ENCODE measurements around the gene STK32C.

The STK32C gene

GRCh38 chr10:132332433-132332754, 24.6 kb upstream of the STK32C start:
- DNase-seq (ENCODE audit: low spot score): no peak
- no peaks in the 10 kb centered on the region for H3K9me3 Mint-ChIP-seq
- peaks cover 2% of the 10 kb centered on the region for H3K27me3 Mint-ChIP-seq (ENCODE audit: low read depth)
- peak overlapping the region; percentile 95 for H3K4me3 Mint-ChIP-seq
- peaks cover 30% of the 10 kb centered on the region for H3K36me3 Mint-ChIP-seq (ENCODE audit: low read depth)
- H3K27ac Mint-ChIP-seq: peak overlapping the region; percentile 93
- peaks cover 45% of the 10 kb centered on the region for H3K4me1 Mint-ChIP-seq (ENCODE audit: low read depth)

- H3K4me3 Mint-ChIP-seq: peak within 1 kb of the TSS; percentile 95
- peaks cover 35% of the 10 kb centered on the region for H3K36me3 Mint-ChIP-seq (ENCODE audit: low read depth)
- H3K9me3 Mint-ChIP-seq: no peaks in the 10 kb centered on the region
- peaks cover 44% of the 10 kb centered on the region for H3K4me1 Mint-ChIP-seq (ENCODE audit: low read depth)
- H3K27me3 Mint-ChIP-seq (ENCODE audit: low read depth): peaks cover 2% of the 10 kb centered on the region
- peak within 1 kb of the TSS; percentile 93 for H3K27ac Mint-ChIP-seq
- peak; percentile 98 for DNase-seq (ENCODE audit: low spot score)
Observed at GRCh38 chr10:132331601-132332432, 24.1 kb upstream of the STK32C start, which contains the start of gene LRRC27. LRRC27 (plus strand) TSS chr10:132332193; CDS start chr10:132333525, 1,332 bp downstream.

- Mint-ChIP-seq H3K4me3 (peak overlapping the region; percentile 95), H3K9me3 (no peaks in the 10 kb centered on the region), H3K27ac (peak overlapping the region; percentile 89), H3K4me1 (ENCODE audit: low read depth) (peaks cover 45% of the 10 kb centered on the region), H3K27me3 (ENCODE audit: low read depth) (peaks cover 2% of the 10 kb centered on the region), H3K36me3 (ENCODE audit: low read depth) (peaks cover 48% of the 10 kb centered on the region)
- no peak for DNase-seq (ENCODE audit: low spot score)
Observed at GRCh38 chr10:132330486-132330833, 22.7 kb upstream of the STK32C start.

- Mint-ChIP-seq H3K4me1 (ENCODE audit: low read depth) (peaks cover 49% of the 10 kb centered on the region), H3K27me3 (ENCODE audit: low read depth) (peaks cover 2% of the 10 kb centered on the region), H3K4me3 (peak overlapping the region; percentile 95), H3K36me3 (ENCODE audit: low read depth) (peaks cover 53% of the 10 kb centered on the region), H3K9me3 (no peaks in the 10 kb centered on the region), H3K27ac (peak overlapping the region; percentile 89)
- peak; percentile 39 for DNase-seq (ENCODE audit: low spot score)
Observed at GRCh38 chr10:132329565-132330485, 22.1 kb upstream of the STK32C start.

- Mint-ChIP-seq H3K27me3 (ENCODE audit: low read depth) (peaks cover 2% of the 10 kb centered on the region), H3K9me3 (no peaks in the 10 kb centered on the region), H3K4me3 (peak overlapping the region; percentile 61), H3K4me1 (ENCODE audit: low read depth) (peaks cover 52% of the 10 kb centered on the region), H3K36me3 (ENCODE audit: low read depth) (peaks cover 57% of the 10 kb centered on the region), H3K27ac (peak overlapping the region; percentile 49)
- no peak for DNase-seq (ENCODE audit: low spot score)
Observed at GRCh38 chr10:132328738-132329137, 21.0 kb upstream of the STK32C start.

- Mint-ChIP-seq H3K4me1 (ENCODE audit: low read depth) (peaks cover 49% of the 10 kb centered on the region), H3K27ac (no peak overlapping the region), H3K36me3 (ENCODE audit: low read depth) (peaks cover 64% of the 10 kb centered on the region), H3K4me3 (peak overlapping the region; percentile 24), H3K27me3 (ENCODE audit: low read depth) (peaks cover 2% of the 10 kb centered on the region), H3K9me3 (no peaks in the 10 kb centered on the region)
- no peak for DNase-seq (ENCODE audit: low spot score)
Observed at GRCh38 chr10:132328106-132328505, 20.4 kb upstream of the STK32C start.

- peak overlapping the region; percentile 43 for H3K27ac Mint-ChIP-seq
- H3K4me3 Mint-ChIP-seq: no peak overlapping the region
- peak; percentile 51 for DNase-seq (ENCODE audit: low spot score)
- H3K9me3 Mint-ChIP-seq: no peaks in the 10 kb centered on the region
- peaks cover under 1% of the 10 kb centered on the region for H3K27me3 Mint-ChIP-seq (ENCODE audit: low read depth)
- peaks cover 45% of the 10 kb centered on the region for H3K4me1 Mint-ChIP-seq (ENCODE audit: low read depth)
- peaks cover 66% of the 10 kb centered on the region for H3K36me3 Mint-ChIP-seq (ENCODE audit: low read depth)
Observed at GRCh38 chr10:132326925-132327324, 19.2 kb upstream of the STK32C start.

GRCh38 chr10:132326344-132326889, 18.7 kb upstream of the STK32C start:
- Mint-ChIP-seq H3K4me3 (no peak overlapping the region), H3K36me3 (ENCODE audit: low read depth) (peaks cover 64% of the 10 kb centered on the region), H3K27ac (peak overlapping the region; percentile 9), H3K4me1 (ENCODE audit: low read depth) (peaks cover 48% of the 10 kb centered on the region), H3K27me3 (ENCODE audit: low read depth) (no peaks in the 10 kb centered on the region), H3K9me3 (no peaks in the 10 kb centered on the region)
- DNase-seq (ENCODE audit: low spot score): no peak

GRCh38 chr10:132324186-132324585, 16.4 kb upstream of the STK32C start:
- DNase-seq (ENCODE audit: low spot score): no peak
- peaks cover 49% of the 10 kb centered on the region for H3K4me1 Mint-ChIP-seq (ENCODE audit: low read depth)
- no peaks in the 10 kb centered on the region for H3K27me3 Mint-ChIP-seq (ENCODE audit: low read depth)
- H3K9me3 Mint-ChIP-seq: no peaks in the 10 kb centered on the region
- H3K4me3 Mint-ChIP-seq: no peak overlapping the region
- H3K36me3 Mint-ChIP-seq (ENCODE audit: low read depth): peaks cover 50% of the 10 kb centered on the region
- H3K27ac Mint-ChIP-seq: no peak overlapping the region

- H3K27me3 Mint-ChIP-seq (ENCODE audit: low read depth): no peaks in the 10 kb centered on the region
- peaks cover 38% of the 10 kb centered on the region for H3K36me3 Mint-ChIP-seq (ENCODE audit: low read depth)
- no peak overlapping the region for H3K27ac Mint-ChIP-seq
- no peak overlapping the region for H3K4me3 Mint-ChIP-seq
- no peaks in the 10 kb centered on the region for H3K9me3 Mint-ChIP-seq
- DNase-seq (ENCODE audit: low spot score): no peak
- peaks cover 36% of the 10 kb centered on the region for H3K4me1 Mint-ChIP-seq (ENCODE audit: low read depth)
Observed at GRCh38 chr10:132322586-132323048, 14.9 kb upstream of the STK32C start.

GRCh38 chr10:132321726-132322125, 14.0 kb upstream of the STK32C start:
- Mint-ChIP-seq H3K27ac (no peak overlapping the region), H3K36me3 (ENCODE audit: low read depth) (peaks cover 32% of the 10 kb centered on the region), H3K4me3 (no peak overlapping the region), H3K9me3 (no peaks in the 10 kb centered on the region), H3K27me3 (ENCODE audit: low read depth) (no peaks in the 10 kb centered on the region), H3K4me1 (ENCODE audit: low read depth) (peaks cover 33% of the 10 kb centered on the region)
- no peak for DNase-seq (ENCODE audit: low spot score)

GRCh38 chr10:132320654-132321469, 13.1 kb upstream of the STK32C start:
- Mint-ChIP-seq H3K36me3 (ENCODE audit: low read depth) (peaks cover 24% of the 10 kb centered on the region), H3K4me1 (ENCODE audit: low read depth) (peaks cover 32% of the 10 kb centered on the region), H3K27me3 (ENCODE audit: low read depth) (no peaks in the 10 kb centered on the region), H3K27ac (no peak overlapping the region), H3K9me3 (no peaks in the 10 kb centered on the region), H3K4me3 (no peak overlapping the region)
- no peak for DNase-seq (ENCODE audit: low spot score)

Data from T-helper 2 cell treated with Interferon-gamma antibody and Interleukin-4, amounts not matched to agents 5 μg/mL and 100 μg/mL, for 36 hours (primary cell).